ENCODE measurements around the gene RNF114.
"Not testable (repeated sequence)": the region's sequence is repeated elsewhere in the genome, so short reads cannot be mapped to it uniquely, and the experiment has no call there.

Gene RNF114

GRCh38 chr20:49957089-49957938, 21.1 kb downstream of the RNF114 start:
- not testable (repeated sequence) for H3K9me3 Mint-ChIP-seq (ENCODE audit: low read depth); H3K4me1 Mint-ChIP-seq (ENCODE audit: low read depth)

GRCh38 chr20:49961413-49961812, 25.2 kb downstream of the RNF114 start:
- H3K36me3 Mint-ChIP-seq: peaks cover 4% of the 10 kb centered on the region
- H3K4me1 Mint-ChIP-seq (ENCODE audit: low read depth): no peaks in the 10 kb centered on the region
- H3K27ac Mint-ChIP-seq: no peak overlapping the region
- no peaks in the 10 kb centered on the region for H3K9me3 Mint-ChIP-seq (ENCODE audit: low read depth)
- H3K27me3 Mint-ChIP-seq: no peaks in the 10 kb centered on the region
- H3K4me3 Mint-ChIP-seq: no peak overlapping the region

More at GRCh38 chr20:49957089-49957938, 21.1 kb downstream of the RNF114 start:
- H3K36me3 Mint-ChIP-seq, H3K27me3 Mint-ChIP-seq, H3K27ac Mint-ChIP-seq, H3K4me3 Mint-ChIP-seq: not testable (repeated sequence)

- Mint-ChIP-seq H3K9me3 (ENCODE audit: low read depth) (no peaks in the 10 kb centered on the region), H3K36me3 (no peaks in the 10 kb centered on the region), H3K4me1 (ENCODE audit: low read depth) (no peaks in the 10 kb centered on the region), H3K4me3 (no peak overlapping the region), H3K27me3 (no peaks in the 10 kb centered on the region), H3K27ac (no peak overlapping the region)
Measured at GRCh38 chr20:49964964-49965780, 29.0 kb downstream of the RNF114 start.

GRCh38 chr20:49965781-49966305, 29.6 kb downstream of the RNF114 start:
- H3K4me3 Mint-ChIP-seq: no peak overlapping the region
- no peak overlapping the region for H3K27ac Mint-ChIP-seq
- no peaks in the 10 kb centered on the region for H3K27me3 Mint-ChIP-seq
- no peaks in the 10 kb centered on the region for H3K36me3 Mint-ChIP-seq
- H3K4me1 Mint-ChIP-seq (ENCODE audit: low read depth): no peaks in the 10 kb centered on the region
- no peaks in the 10 kb centered on the region for H3K9me3 Mint-ChIP-seq (ENCODE audit: low read depth)

- Mint-ChIP-seq H3K27ac (no peak overlapping the region), H3K9me3 (ENCODE audit: low read depth) (no peaks in the 10 kb centered on the region), H3K4me3 (no peak overlapping the region), H3K27me3 (no peaks in the 10 kb centered on the region), H3K36me3 (no peaks in the 10 kb centered on the region), H3K4me1 (ENCODE audit: low read depth) (no peaks in the 10 kb centered on the region)
Measured at GRCh38 chr20:49966861-49967260, 30.7 kb downstream of the RNF114 start.

- Mint-ChIP-seq H3K4me1 (ENCODE audit: low read depth) (no peaks in the 10 kb centered on the region), H3K27ac (no peak overlapping the region), H3K9me3 (ENCODE audit: low read depth) (no peaks in the 10 kb centered on the region), H3K36me3 (no peaks in the 10 kb centered on the region), H3K4me3 (no peak overlapping the region), H3K27me3 (no peaks in the 10 kb centered on the region)
Measured at GRCh38 chr20:49969234-49969633, 33.0 kb downstream of the RNF114 start.

DNA sequence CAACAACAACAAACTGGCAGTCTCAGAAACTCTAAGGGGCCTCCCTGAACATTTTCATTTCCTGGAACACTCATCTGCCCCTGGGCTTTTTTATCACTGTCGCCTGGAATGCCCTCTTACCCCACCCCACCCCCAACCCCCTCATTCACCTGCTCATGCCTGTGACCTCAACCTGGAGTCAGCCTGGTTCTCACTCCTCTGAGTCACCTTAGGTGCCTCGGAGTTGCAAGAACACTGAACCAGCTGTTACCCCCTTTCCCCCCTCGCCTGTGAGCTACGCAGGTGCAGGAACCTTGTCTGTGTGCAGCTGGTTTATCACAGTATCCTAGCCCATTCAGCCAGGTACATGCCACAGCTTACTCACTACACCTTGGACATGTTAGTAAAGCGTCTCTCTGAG, 33.7 kb downstream of the RNF114 start:
- no peaks in the 10 kb centered on the region for H3K9me3 Mint-ChIP-seq (ENCODE audit: low read depth)
- H3K4me3 Mint-ChIP-seq: no peak overlapping the region
- no peaks in the 10 kb centered on the region for H3K4me1 Mint-ChIP-seq (ENCODE audit: low read depth)
- no peak overlapping the region for H3K27ac Mint-ChIP-seq
- H3K27me3 Mint-ChIP-seq: no peaks in the 10 kb centered on the region
- H3K36me3 Mint-ChIP-seq: no peaks in the 10 kb centered on the region

DNA sequence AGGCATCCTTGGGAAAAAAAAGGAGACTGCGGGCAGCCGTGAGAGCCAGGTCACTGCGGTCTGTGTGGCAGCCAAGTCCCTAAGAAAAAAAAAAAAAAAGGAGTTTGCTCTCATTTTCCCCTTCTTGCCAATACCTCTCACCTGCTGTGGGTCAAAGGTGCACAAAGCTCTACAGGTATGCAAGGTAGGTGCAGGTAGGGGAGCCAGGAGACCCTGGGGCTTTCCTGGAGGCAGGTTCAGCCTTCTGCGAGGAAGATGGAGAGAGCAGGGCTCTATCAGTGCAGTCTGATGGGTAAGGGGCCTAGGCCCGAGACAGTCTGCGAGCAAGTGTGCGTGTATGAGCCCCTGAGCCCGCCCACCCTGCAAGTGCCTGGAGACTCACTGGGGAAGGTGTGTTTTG, 34.3 kb downstream of the RNF114 start:
- Mint-ChIP-seq H3K4me1 (ENCODE audit: low read depth) (no peaks in the 10 kb centered on the region), H3K4me3 (no peak overlapping the region), H3K27ac (no peak overlapping the region), H3K9me3 (ENCODE audit: low read depth) (no peaks in the 10 kb centered on the region), H3K36me3 (no peaks in the 10 kb centered on the region), H3K27me3 (no peaks in the 10 kb centered on the region)

DNA sequence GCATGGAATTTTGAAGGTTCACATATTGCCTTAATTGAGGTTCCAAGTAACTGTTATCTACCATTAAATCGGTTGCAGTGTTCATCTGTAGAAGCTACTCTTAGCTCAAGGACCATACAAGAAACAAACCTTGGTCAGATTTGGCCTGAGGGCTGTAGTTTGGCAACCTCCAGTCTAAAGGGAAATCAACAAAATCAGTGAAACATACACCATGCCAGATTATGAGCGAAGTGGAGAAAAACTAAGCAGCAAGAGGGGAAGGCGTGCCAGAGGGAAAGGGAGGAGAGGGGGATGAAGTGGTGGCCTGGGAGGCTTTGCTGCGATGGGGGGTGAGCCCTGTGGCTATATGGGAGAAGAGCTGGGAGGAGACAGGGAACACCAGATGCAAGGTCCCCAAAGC, 37.8 kb downstream of the RNF114 start:
- no peaks in the 10 kb centered on the region for H3K4me1 Mint-ChIP-seq (ENCODE audit: low read depth)
- no peak overlapping the region for H3K4me3 Mint-ChIP-seq
- no peaks in the 10 kb centered on the region for H3K36me3 Mint-ChIP-seq
- no peaks in the 10 kb centered on the region for H3K9me3 Mint-ChIP-seq (ENCODE audit: low read depth)
- H3K27ac Mint-ChIP-seq: no peak overlapping the region
- peaks cover 3% of the 10 kb centered on the region for H3K27me3 Mint-ChIP-seq

DNA sequence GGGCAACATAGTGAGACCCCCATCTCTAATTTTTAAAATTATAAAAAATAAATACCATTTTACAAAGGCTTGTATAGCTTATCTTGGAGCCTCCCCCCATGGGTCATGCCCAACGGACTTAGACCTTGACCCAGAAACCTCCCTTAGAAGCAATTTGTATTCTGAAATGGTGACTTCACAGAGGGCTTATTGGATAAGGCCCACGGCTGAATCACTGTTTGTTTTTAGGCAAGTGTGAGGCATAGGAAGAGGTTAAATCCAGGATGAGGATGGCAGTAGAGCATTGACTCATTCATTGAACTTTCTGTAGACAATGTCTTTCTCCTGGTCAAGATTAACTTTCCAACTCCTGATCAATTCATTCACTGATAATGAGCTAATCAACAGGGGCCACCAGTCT, 40.3 kb downstream of the RNF114 start:
- no peaks in the 10 kb centered on the region for H3K36me3 Mint-ChIP-seq
- H3K27ac Mint-ChIP-seq: no peak overlapping the region
- no peaks in the 10 kb centered on the region for H3K9me3 Mint-ChIP-seq (ENCODE audit: low read depth)
- no peak overlapping the region for H3K4me3 Mint-ChIP-seq
- H3K27me3 Mint-ChIP-seq: peaks cover 3% of the 10 kb centered on the region
- peaks cover 16% of the 10 kb centered on the region for H3K4me1 Mint-ChIP-seq (ENCODE audit: low read depth)

GRCh38 chr20:49977740-49978139, 41.5 kb downstream of the RNF114 start:
- not testable (repeated sequence) for H3K4me3 Mint-ChIP-seq; H3K27ac Mint-ChIP-seq; H3K36me3 Mint-ChIP-seq; H3K27me3 Mint-ChIP-seq; H3K9me3 Mint-ChIP-seq (ENCODE audit: low read depth)
- H3K4me1 Mint-ChIP-seq (ENCODE audit: low read depth): peaks cover 21% of the 10 kb centered on the region

- no peaks in the 10 kb centered on the region for H3K36me3 Mint-ChIP-seq
- no peak overlapping the region for H3K4me3 Mint-ChIP-seq
- peaks cover 3% of the 10 kb centered on the region for H3K27me3 Mint-ChIP-seq
- H3K27ac Mint-ChIP-seq: no peak overlapping the region
- H3K4me1 Mint-ChIP-seq (ENCODE audit: low read depth): peaks cover 26% of the 10 kb centered on the region
- H3K9me3 Mint-ChIP-seq (ENCODE audit: low read depth): no peaks in the 10 kb centered on the region
Measured at GRCh38 chr20:49978685-49979029, 42.5 kb downstream of the RNF114 start.

DNA sequence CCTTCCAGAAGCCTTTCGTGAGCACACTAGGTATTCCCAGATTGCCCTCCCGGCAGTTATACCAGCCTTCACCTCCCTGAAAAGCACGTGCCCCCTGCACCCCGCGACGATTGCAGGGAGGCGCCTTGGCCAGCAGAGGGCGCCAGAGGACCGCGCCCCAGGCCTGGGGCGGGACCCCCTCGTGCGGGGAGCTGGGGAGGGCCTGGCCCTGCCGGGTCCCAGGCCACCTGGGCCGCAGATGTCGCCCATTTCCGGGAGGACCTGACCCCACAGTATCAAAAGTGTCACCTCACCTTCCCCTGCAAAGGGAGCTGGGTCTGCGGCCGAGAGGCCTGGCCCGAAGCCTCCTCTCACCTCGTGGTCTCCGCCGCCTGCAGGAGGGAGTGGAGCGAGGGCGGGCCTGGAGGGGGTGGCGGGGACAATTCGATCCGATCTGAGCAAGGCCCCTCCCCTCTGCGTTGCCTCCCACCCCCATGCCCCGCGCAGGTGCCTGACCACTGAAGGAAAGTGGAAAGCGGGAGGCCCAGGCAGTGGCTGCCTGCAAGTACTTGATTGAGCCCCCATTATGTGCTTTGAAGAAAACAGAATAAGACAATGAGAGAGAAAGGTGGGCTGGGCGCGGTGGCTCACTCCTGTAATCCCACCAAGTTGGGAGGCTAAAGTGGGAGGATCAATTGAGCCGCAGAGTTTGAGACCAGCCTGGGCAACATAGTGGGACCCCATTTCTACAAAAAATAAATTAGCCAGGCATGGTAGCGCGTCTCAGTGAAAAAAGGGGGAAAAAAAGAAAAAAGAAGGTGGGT, 43.0 kb downstream of the RNF114 start:
- Mint-ChIP-seq H3K27ac (no peak overlapping the region), H3K9me3 (ENCODE audit: low read depth) (no peaks in the 10 kb centered on the region), H3K27me3 (peaks cover 3% of the 10 kb centered on the region), H3K4me3 (peak overlapping the region; percentile 13), H3K36me3 (no peaks in the 10 kb centered on the region), H3K4me1 (ENCODE audit: low read depth) (peaks cover 29% of the 10 kb centered on the region)

GRCh38 chr20:49980140-49981008, 44.2 kb downstream of the RNF114 start:
- peaks cover 30% of the 10 kb centered on the region for H3K4me1 Mint-ChIP-seq (ENCODE audit: low read depth)
- H3K36me3 Mint-ChIP-seq: no peaks in the 10 kb centered on the region
- H3K27ac Mint-ChIP-seq: no peak overlapping the region
- peak overlapping the region; percentile 23 for H3K4me3 Mint-ChIP-seq
- peaks cover 3% of the 10 kb centered on the region for H3K27me3 Mint-ChIP-seq
- H3K9me3 Mint-ChIP-seq (ENCODE audit: low read depth): no peaks in the 10 kb centered on the region
